NCI-H2227 (cell line): ENCODE results near the gene ATG16L2.
"Not testable (repeated sequence)": the region's sequence is repeated elsewhere in the genome, so short reads cannot be mapped to it uniquely, and the experiment has no call there.

Experiments used
- DNase-seq: peaks from one replicate; lab custom pipeline; 2025; ENCODE audit not compliant: unreplicated experiment; lab: John Stamatoyannopoulos, UW

The ATG16L2 gene

DNA sequence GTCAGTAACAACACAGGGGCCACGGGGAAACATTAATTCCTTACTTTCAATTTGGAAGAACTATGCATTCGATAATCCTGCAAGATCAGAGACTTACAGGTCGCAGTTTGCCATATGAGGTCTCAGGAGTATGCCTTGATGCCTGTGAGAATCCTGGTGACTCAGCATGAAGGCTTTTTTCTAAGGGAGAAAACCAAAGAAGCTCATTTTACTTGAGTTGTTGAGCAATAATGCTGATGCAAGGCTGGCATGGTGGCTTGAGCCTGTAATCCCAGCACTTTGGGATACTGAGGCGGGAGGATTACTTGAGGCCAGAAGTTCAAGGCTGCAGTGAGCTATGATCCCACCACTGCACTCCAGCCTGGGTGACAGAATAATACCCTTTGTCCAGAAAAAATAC, 26.6 kb downstream of the ATG16L2 start:
- no peak for DNase-seq

DNA sequence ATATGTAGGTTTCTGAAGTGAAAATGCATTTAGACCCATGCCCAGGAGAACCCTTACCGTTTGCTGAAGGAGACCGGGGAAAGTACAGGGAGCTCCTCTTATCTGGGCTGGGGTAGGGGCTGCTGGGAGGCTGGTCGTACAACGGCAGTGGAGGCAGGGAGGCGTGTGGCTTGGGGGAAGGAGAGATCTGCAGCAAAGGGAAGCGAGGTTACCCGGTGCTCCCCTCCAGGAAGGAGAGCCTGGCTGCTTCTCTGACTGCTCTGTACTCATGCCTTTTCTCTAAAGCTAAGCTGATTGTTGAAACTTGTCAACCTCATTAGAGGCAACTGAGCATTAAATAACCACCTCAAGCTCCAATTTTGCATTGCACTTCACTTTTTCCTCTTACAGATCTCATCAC, 27.2 kb downstream of the ATG16L2 start:
- DNase-seq = no peak

DNA sequence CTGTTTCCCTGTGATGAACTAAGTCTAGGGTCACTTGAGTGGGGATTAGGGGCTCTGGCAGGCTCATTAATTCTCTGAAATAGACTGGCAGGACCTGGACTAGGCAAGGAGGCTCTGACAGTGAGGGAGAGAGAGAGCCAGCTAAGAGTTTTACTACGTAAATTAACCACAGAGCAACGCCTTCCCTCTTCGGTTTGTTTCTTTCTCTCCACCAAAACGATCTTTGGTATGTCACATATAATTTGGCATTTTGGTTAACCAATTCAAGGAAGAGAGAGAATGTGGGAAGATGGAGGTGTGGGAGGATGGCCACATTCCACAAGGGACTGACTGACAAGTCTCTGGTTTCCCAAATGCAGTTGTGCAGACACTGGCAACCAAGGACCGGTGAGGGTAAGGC, 27.9 kb downstream of the ATG16L2 start:
- DNase-seq = no peak

DNA sequence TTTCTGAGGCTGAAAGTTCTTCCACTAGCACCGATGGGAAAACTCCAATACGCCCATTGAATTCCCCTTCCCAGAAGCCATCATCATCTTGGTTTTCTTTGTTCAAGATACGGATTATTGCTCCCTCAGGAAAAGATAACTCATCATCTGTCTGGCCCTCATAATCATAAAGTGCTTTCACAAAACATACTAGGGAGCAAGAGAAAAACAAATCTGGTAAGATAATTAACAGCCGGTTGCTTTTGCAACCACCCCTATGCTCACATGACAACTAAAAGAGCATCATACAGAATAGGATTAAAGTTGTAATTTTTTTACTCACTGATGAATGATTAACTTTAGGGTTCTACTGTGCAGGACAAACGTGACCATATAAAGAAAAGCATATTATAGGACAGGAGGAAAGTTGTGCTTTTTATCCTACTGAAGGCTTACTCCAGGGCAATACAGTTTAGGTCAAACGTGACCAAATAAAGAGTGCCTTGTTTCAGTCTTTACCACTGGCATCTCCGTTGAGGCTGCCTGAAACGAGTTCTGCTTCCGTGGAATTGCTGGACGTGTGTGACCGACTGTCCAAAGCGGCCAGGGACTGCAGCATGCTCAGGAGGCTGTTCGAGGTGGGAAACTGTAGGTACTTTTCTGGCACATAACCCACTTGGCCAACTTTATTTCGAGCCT, 28.6 kb downstream of the ATG16L2 start:
- no peak for DNase-seq

DNA sequence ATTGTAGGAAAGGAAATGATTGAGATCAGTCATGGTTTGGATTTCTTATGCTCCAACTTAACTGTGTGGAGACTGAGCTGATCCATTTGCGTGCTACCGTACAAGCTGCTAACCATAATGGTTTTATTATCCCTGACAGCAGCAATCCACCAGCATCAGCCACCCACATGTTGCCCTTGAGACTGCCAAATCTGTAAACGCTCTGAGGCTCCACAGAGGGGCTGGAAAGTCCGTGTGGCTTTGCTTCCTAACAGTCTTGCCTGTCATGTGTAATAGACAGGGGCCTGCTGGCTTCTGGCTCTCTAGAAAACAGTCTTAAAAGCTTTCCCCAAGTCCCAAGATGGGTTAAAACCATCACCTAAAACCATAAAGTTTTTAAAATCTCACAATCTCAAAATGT, 30.1 kb downstream of the ATG16L2 start:
- no peak for DNase-seq

DNA sequence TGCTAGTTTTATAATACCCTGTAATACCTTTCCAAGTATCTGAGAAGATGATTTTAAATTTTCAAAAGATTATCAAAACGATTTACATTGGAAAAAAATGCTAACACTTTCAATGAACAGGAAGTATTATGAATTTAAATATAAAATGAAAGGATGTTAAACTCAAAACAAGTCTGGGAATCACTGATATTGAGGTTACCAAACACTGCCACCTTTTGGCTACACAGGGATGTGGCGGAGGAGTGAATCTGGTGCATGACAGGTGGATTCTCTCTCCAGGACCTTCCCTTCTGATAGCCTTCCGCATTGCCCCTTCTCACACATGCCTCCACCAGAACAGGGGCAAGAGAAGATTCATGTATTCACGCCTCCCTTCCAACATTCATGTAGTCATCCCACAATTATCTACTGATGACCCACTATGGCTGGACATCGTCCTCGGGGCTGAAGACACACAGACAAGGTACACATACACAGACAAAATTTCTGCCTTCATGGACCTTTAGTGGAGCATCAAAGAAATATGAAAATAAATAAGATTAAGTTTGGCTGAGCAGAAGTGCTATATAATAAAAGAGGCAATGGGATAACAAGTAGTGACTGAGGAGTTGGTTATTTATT, 34.7 kb downstream of the ATG16L2 start:
- peak; percentile 38 for DNase-seq

DNA sequence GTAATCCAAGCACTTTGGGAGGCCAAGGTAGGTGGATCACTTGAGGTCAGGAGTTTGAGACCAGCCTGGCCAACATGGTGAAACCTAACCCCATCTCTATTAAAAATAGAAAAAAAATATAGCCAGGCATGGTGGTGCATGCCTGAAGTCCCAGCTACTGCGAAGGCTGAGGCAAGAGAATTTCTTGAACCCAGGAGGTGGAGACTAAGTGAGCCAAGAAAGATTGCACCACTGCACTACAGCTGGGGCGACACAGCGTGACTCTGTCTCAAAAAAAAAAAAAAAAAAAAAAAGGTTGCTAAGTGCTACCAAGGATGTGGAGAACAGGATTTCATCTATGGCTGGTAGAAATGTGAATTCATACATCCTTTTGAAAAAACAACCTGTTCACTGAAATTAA, 36.6 kb downstream of the ATG16L2 start:
- DNase-seq = no peak

DNA sequence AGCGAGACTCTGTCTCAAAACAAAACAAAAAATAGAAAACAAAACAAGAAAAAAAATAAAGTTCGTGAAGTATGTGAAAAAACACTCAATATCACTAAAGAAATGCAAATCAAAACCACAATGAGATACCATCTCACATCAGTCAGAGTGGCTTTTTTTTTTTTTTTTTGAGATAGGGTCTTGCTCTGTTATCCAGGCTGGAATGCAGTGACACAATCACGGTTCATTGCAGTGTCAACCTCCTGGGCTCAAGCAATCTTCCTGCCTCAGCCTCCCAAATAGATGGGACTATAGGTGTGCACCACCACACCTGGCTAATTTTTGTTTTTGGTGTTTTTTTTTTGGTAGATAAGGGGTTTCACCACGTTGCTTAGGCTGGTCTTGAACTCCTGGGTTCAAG, 37.5 kb downstream of the ATG16L2 start:
- DNase-seq = no peak

DNA sequence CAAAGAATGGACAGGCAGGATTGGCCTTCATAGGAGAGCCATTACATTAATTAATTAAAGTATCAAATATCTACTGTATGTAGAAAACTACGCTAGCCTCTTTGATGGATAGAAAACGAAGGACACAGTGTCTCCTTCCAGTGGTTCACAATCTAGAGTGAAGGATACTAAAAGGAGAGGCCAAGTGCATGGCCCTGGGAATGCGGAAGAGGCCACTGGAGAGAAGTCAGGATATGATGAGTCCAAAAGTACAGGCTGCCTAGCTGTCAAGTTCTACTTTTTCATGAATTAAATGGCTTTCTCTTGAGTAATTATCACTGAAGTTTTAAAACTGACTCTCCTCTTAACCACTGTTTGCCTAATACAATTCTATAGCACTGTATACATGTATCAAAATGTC, 41.9 kb downstream of the ATG16L2 start:
- no peak for DNase-seq

DNA sequence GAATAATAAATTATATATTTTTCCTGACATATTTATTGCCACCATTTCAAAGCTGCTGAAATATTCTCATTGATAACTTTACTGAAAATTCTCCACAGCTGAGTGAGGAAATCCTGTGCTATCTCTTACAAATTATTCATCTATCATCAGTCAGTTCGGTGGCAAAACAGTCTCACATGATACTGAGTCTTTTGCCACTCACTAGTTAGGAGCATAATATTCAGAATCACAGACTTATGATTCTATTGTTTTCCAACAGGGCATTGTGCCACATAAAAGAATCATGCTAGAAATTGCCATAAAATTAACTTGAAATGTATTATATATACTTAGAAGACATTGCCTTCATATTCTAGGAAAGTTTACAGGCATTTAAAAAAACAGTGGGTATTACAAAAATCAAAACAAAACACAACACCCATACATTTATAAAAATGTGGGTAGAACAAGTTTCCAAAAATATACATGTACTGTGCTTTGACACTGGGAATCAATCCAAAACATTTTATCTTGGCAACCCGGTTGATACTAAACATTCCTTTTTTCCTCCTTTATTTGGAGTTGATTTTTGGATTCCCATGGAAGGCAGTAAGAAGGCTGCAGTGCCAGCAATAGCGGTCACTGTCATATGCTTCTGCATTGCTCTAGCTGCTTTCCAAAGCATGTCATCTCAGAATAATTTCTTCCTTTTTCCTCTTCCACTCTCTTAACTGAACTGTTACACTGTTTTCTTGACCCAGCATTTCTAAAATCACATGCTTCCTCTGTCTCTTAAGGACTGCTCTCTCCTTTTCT, 42.5 kb downstream of the ATG16L2 start:
- no peak for DNase-seq

DNA sequence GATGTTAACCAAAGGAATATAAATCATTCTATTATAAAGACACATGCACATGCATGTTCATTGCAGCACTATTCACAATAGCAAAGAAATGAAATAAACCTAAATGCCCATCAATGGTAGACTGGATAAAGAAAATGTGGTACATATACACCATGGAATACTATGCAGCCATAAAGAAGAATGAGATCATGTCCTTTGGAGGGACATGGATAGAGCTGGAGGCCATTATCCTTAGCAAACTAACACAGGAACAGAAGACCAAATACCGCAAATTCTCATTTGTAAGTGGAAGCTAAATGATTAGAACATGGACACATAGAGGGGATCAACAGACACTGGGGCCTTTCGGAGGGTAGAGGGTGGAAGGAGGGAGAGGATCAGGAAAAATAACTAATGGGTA, 44.1 kb downstream of the ATG16L2 start:
- DNase-seq = not testable (repeated sequence)

DNA sequence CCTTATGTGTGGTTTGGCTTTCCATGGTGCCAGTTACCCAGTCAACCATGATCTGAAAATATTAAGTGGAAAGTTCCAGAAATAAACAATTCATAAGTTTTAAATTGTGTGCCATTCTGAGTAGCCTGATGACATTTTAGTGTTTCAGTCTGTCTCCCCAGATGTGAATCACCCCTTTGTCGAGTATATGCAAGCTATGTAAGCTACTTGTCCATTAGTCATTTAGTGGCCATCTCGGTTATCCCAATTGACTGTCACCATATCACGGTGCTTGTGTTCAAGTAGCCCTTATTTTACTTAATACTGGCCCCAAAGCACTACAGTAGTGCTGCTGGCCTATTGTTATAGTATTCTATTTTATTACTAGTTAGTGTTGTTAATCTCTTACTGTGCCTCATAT, 44.9 kb downstream of the ATG16L2 start:
- no peak for DNase-seq

DNA sequence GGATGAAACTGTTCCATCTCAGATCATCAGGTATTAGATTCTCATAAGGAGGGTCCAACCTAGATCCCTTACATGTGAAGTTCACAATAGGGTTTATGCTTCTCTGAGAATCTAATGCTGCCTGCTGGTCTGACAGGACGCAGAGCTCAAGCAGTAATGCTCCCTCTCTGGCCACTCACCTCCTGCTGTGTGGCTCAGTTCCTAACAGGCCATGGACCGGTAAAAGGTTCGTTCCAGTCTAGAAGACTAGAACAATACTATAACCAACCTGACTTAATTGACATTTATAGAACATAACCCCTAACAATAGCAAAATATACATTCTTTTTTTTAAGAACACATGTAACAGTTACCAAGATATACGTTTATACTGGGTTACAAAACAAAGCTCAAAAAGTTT, 45.8 kb downstream of the ATG16L2 start:
- no peak for DNase-seq

DNA sequence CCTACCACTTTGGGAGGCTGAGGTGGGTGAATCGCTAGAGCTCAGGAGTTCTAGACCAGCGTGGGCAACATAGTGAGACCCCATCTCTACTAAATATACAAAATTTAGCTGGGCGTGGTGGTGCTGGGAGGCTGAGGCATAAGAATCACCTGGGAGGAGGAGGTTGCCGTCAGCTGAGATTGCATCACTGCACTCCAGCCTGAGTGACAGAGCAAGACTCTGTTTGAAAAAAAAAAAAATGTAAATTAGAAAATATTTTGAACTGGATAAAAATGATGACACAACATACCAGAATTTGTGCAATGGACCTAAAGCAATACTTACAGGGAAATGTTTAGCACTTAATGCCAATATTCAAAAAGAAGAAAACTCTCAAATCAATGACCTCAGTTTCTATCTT, 46.4 kb downstream of the ATG16L2 start:
- DNase-seq = no peak

DNA sequence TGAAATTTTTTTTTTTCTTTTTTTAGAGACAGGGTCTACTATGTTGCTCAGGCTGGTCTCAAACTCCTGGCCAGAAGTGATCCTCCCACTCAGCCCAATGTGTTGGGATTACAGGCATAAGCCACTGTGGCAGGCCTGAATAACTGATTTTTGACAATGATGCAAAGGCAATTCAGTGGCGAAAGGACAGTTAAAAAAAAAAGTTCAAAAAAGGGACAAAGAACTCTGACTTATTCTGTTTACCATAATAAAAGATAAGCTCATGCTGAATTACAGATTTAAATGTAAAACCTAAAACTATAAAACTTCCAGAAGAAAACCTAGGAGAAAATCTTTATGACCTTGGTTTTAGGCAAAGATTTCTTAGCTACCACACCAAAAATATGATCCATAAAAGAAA, 48.9 kb downstream of the ATG16L2 start:
- DNase-seq = no peak

DNA sequence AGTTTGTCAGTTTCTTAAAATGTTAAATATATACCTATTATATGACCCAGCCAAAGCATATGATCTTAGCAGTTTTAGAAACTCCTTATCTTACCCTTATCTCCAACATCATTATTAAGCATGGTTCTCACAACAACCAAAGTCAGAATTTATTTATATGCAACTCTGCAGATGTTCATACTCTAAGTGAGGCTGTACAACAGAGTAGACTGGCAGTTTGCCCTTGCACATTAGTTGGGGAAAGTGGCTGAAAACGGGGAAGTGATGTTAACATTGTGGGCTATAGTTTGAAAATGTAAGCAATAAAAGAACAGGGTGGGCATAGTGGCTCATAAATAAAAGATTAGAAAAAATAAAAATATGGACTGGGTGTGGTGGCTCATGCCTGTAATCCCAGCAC, 49.7 kb downstream of the ATG16L2 start:
- no peak for DNase-seq

DNA sequence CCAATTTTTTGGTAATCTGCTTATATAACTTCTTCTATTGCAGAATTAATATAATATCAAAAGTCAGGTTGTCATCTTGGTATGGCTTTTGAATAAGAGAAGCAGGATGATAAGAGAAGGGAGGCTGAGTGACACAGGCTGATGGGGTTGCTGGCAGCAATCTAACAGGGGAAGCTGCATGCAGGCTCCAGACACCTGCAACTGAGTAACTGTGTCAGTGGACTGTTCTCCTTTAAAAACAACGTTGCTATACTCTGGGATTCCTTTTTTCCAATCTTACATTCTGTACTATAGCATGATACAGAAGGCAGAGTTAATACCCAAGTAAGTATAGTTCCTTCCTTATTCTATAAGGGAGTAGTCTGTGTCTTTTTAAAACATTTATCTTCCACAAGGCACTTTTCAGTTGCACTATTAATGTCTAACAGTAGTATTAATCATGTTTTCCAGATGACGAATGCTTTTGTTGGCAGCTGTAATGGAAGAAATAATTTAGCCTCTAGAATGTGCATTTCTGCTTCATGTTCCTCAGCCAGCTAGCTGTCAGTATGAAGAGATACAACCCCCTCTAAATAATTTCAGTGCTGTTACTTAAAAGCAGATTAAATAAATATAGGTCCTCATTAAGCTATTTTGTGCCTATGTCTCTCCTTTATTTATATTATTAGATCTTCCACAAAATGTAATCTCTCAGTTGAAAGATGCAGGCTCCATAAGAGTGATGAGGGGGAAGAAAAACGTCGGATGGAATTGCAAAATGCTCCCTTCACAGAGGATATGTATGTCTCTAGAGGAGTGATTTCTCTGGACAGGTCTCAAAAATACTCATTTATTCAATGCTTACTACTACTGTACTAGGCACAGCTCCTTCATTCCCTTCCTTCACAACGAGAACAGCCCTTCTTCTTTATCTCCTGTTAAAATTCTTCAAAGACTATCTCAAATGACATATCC, 50.8 kb downstream of the ATG16L2 start:
- DNase-seq = no peak

DNA sequence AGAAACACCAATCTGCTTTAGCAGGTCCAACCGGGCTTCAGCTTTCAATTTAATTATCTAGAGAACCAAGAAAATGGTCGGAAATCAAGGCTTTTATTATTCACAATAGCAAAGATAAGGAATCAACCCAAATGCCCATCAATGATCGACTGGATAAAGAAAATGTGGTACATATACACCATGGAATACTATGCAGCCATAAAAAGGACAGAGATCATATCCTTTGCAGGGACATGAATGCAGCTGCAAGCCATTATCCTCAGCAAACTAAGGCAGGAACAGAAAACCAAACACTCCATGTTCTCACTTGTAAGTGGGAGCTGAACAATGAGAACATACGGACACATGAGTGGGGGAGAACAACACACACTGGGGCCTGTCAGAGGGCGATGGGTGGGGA, 53.8 kb downstream of the ATG16L2 start:
- no peak for DNase-seq

DNA sequence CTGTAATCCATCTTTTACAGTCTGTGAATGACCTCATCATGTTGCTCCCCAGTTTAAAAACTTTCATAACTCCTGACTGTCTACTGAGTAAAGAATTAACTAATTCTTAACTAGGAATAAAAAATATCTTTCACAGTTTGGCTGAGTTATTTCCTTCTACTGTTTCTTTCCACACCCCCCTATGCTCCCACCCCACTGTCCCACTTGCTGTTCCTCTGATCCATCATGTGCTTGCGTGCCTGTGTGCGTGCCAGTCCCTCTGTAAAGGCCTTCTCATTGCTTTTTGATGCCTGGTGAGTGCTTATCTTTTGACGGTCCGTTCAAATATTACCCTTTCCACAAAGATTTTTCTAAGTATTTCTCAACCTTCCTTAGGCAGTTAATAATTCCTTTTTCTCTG, 55.6 kb downstream of the ATG16L2 start:
- no peak for DNase-seq

DNA sequence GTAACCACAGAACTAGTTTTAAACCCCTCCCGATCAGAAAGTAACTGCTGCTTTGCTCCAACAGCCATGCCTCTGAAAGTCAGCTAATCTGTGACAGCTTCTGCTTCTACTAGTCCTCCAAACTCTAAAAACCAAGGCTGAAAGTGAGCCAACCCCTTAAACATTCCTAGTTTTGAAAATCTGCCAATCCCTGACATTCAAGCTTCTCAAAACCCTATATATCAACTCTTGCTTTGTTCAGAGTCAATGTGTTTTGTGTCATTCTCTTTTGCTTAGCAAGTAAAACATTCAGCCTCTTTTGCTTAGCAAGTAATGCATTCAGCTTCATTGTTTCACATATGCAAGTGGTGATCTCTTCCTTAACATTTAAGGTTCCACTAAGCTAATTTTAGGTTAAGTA, 56.9 kb downstream of the ATG16L2 start:
- no peak for DNase-seq

DNA sequence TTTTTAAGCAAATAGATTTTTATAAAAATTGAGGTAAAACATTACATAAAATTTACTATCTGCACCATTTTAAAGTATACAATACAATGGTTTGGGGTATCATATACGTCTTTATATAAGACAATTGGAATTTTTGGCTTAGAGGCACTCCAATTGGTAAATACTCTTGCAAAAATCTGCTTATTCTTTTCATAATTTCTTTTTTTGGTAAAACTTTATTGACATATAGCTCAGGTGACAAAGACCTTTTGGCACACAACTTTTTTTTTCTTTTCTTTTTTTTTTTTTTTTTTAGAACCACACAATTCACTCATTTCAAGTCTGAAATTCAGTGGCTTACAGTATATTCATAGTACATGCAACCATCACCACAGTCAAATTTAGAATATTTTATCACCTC, 57.8 kb downstream of the ATG16L2 start:
- DNase-seq = no peak
